Pancreas (tissue), 10 donors: ENCODE data around the gene KRTAP5-7. TPM values are rescaled to one million over a fixed set of nuclear protein-coding genes. Genes with fewer than 3 reads are reported as not detected.
A peak's percentile ranks its signal among the peaks of the same experiment; 100 is the strongest.

Experiments used
- ATAC-seq, 4 donors: fragments of 200-7000 bp; cut with Tn5 transposase; one replicate each; pipeline versions ENCODE4 v1.8.0 to v1.9.1; 2020; ENCODE audit warnings: mild to moderate bottlenecking in 4 of 4, moderate library complexity in 4 of 4
- DNase-seq, 6 donors: peaks; one replicate each; pipeline ENCODE4 v3.0.0-alpha.2; 2020
- FAIRE-seq: peaks from 2 replicates; lab custom pipeline; 2012; peaks lifted over from hg19 to GRCh38; lab: Jason Lieb, UNC
- H3K27ac ChIP-seq, 4 donors: fragments of 200-600 bp; sonication (generic); 1 replicate in 3 of 4; 2 replicates in 1 of 4; pipeline versions ENCODE4 v1.5.0 to v1.8.0; 2020
- H3K27me3 ChIP-seq, 4 donors: fragments of 200-600 bp; one replicate each; pipeline ENCODE4 v1.8.0; 2021
- H3K36me3 ChIP-seq, 3 donors: fragments of 200-600 bp; sonication (generic) in 1 of 3; one replicate each; pipeline versions ENCODE4 v1.5.0 to v1.8.0; 2020 to 2021
- H3K4me1 ChIP-seq, 3 donors: fragments of 200-600 bp; one replicate each; pipeline ENCODE4 v1.8.0; 2021
- H3K4me3 ChIP-seq, 4 donors: fragments of 200-600 bp; sonication (generic) in 2 of 4; one replicate each; pipeline versions ENCODE4 v1.5.0 to v1.8.0; 2020 to 2021
- H3K9me3 ChIP-seq, 4 donors: fragments of 200-600 bp; one replicate each; pipeline ENCODE4 v1.8.0; 2021
- WGBS, 2 donors: extraction: QIAGEN DNeasy Blood & Tissue Kit; methylation state at CpG; one replicate each; pipeline ENCODE4 v1.1.7; 2013; 5-methylcytosine and 5-hydroxymethylcytosine counted together
- intact Hi-C, 3 donors: fragments of 100-400 bp; cut with DNase I; formaldehyde crosslinking; loops; one replicate each; pipeline versions ENCODE4 v1.11.1 to v1.14.2; 2022
- polyA plus RNA-seq, 2 donors: library from polyadenylated mRNA; stranded (reverse); fragments of 200-250 nt; gene quantifications; one replicate each; pipeline ENCODE4 v1.2.3, GENCODE V29; 2013
- total RNA-seq, 6 donors: library from RNA; stranded (reverse); fragmentation: NEBNext Ultra II Directional in 4 of 6; extraction: Animal tissue kit (Norgen Biotek cat#: 25700) in 4 of 6; gene quantifications; one replicate each; pipeline versions ENCODE4 v1.2.1 to v1.2.4, GENCODE V29; 2021 to 2023
- TF ChIP-seq, protein P1 (sequence below), 4 donors: fragments of 200-600 bp; sonication (generic) in 3 of 4; IDR thresholded peaks; one replicate each; pipeline versions ENCODE4 v1.5.0 to v1.8.0; 2021; ENCODE audit warnings: antibody characterized with exemption in 4 of 4
- donor health status: healthy with polysubstance abuse.
- donor health status: DM: no; HTN: no; CAD: no; lungs with moderate emphysema.
- donor health status: DM: no; HTN: no; CAD: no.
- donor health status: control.
- donor health status: control.
- donor health status: Bipolar disorder and iron deficiency.
- donor health status: DM: yes; HTN: yes; CAD: no.
- donor health status: DM: no; HTN: no; CAD: no.
- donor health status: DM: no; HTN: no; CAD: no.
- donor health status: DM: yes; HTN: yes; CAD: no.

KRTAP5-7 gene
- total and polyA plus RNA-seq, 8 donors: 0.12 to 0.19 (median 0.14) TPM; not detected in 4

DNA sequence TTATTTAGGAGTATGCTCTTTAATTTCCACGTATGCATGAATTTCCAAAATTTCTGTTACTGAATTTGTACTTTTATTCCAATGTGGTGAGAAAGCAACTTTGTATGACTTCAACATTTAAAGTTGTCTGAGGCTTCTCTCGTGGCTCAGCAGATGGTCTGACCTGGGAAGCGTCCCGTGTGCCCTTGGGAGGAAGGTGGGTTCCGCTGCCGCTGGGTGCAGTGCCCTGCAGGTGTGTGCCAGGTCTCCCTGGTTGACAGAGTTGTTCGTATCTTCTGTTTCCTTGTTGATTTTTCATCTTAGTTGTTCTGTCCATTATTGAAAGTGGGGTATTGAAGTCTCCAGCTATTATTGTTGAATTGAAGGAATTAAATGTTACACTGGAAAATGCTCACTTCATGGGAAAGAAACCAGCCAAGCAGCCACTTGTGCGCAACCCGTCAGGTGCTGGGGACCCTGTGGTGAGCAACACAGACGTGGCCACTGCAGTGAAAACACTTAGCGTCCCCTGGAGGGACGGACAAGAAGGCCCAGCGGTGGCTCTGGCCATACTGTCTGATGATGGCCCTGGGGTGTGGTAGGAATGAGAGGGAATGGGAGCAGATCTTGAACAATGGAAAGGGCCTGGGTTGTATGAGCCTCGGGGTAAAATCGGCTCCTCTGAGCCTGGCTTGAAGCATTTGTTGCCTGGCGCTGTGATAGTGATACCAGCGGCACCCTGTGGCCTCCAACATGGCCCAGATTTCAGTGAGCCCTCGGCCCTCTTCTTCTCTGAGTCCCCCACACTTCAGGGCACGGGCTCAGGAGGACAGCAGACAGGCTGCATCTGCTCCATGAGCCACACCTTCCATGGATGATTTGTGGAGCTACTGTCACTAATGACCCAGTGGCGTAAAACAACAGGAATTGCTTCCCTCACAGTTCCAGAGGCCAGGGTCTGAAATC, 31.5 kb upstream of the KRTAP5-7 start:
- Histone ChIP-seq H3K9me3 (no peaks in the 10 kb centered on the region), H3K4me3 (no peak overlapping the region), H3K27me3 (no peaks in the 10 kb centered on the region), H3K36me3 (peaks cover 0 to 38% (median 21%) of the 10 kb centered on the region in 3 donors), H3K27ac (no peak overlapping the region), H3K4me1 (no peaks in the 10 kb centered on the region)
- intact Hi-C loops: no loop called here
- TF ChIP-seq, protein P1, sequence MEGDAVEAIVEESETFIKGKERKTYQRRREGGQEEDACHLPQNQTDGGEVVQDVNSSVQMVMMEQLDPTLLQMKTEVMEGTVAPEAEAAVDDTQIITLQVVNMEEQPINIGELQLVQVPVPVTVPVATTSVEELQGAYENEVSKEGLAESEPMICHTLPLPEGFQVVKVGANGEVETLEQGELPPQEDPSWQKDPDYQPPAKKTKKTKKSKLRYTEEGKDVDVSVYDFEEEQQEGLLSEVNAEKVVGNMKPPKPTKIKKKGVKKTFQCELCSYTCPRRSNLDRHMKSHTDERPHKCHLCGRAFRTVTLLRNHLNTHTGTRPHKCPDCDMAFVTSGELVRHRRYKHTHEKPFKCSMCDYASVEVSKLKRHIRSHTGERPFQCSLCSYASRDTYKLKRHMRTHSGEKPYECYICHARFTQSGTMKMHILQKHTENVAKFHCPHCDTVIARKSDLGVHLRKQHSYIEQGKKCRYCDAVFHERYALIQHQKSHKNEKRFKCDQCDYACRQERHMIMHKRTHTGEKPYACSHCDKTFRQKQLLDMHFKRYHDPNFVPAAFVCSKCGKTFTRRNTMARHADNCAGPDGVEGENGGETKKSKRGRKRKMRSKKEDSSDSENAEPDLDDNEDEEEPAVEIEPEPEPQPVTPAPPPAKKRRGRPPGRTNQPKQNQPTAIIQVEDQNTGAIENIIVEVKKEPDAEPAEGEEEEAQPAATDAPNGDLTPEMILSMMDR (IDR thresholded peaks at IDR 0.05): no peak
- FAIRE-seq (no peak), ATAC-seq (no peak), DNase-seq (peak in 2 of 6 donors; percentile 2 to 45)
- WGBS, 2 donors: 94 to 97% methylated on average over 20 of the region's 20 CpGs

DNA sequence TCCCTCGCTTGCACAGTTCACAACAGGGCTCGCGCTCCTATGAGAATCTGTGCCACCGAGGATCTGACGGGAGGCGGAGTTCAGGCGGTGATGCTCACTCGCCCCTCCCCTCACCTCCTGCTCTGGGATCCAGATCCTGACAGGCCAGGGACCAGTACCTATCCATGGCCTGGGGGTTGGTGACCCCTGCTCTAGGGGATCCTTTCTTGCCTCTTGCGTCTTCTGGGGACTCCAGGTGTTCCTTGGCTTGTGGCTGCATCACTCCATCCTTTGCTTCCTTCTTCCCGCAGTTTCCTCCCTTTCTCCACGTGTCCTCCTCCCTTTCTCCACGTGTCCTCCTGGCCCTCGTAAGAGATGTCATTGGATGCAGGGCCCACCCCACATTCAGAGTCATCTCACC, 30.6 kb upstream of the KRTAP5-7 start:
- 96 to 98% methylated on average over 13 of the region's 13 CpGs for WGBS, 2 donors
- Histone ChIP-seq H3K27me3 (no peaks in the 10 kb centered on the region), H3K4me1 (no peaks in the 10 kb centered on the region), H3K4me3 (no peak overlapping the region), H3K27ac (no peak overlapping the region), H3K36me3 (peaks cover 0 to 40% (median 21%) of the 10 kb centered on the region in 3 donors), H3K9me3 (no peaks in the 10 kb centered on the region)
- DNase-seq: peak in 1 of 6 donors; percentile 1
- intact Hi-C loops: no loop called here
- no peak for ATAC-seq
- no peak for FAIRE-seq
- TF ChIP-seq, protein P1 (IDR thresholded peaks at IDR 0.05): no peak

DNA sequence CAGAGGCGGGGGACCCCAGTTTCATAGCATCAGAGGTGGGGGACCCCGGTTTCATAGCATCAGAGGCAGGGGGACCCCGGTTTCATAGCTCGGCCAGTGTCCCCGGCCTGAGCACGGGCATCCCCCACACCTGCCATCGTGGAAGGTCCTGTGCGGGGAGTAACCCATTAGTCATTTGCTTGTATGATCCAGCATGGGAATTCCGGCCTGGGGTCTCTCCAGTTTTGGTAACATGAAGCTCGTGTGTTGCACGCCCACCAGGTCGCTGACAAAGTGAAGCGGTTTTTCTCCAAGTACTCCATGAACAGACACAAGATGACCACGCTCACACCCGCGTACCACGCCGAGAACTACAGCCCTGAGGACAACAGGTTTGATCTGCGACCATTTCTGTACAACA, 29.0 kb upstream of the KRTAP5-7 start:
- ATAC-seq (no peak), DNase-seq (no peak), FAIRE-seq (no peak)
- Histone ChIP-seq H3K27ac (no peak overlapping the region), H3K27me3 (no peaks in the 10 kb centered on the region), H3K4me1 (no peaks in the 10 kb centered on the region), H3K36me3 (peaks cover 0 to 40% (median 21%) of the 10 kb centered on the region in 3 donors), H3K9me3 (no peaks in the 10 kb centered on the region), H3K4me3 (no peak overlapping the region)
- TF ChIP-seq, protein P1 (IDR thresholded peaks at IDR 0.05): no peak
- WGBS, 2 donors: 93 to 98% methylated on average over 19 of the region's 19 CpGs
- intact Hi-C loops: no loop called here

DNA sequence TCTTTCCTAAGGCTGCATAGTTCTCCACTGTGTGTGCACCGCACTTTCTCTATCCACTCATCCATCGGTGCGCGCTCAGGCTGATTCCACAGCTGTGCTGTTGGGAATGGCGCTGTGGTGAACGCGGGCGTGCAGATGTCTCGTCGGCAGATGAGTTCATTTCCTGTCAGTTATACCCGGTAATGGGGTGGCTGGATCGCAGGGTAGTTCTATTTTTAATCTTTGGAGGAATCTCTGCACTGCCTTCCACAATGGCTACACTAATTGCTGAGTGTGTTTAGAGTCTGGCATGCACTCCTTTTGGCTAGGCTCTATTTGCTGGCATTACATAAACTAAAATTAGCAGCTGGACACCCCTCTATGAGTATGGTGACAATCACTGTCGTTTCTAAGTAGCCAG, 27.9 kb upstream of the KRTAP5-7 start:
- peaks cover 0 to 38% (median 21%) of the 10 kb centered on the region in 3 donors for H3K36me3 ChIP-seq
- DNase-seq (no peak), ATAC-seq (no peak), FAIRE-seq (no peak)
- no peaks in the 10 kb centered on the region for H3K4me1 ChIP-seq
- TF ChIP-seq, protein P1 (IDR thresholded peaks at IDR 0.05): no peak
- intact Hi-C loops: no loop called here
- H3K27me3 ChIP-seq: no peaks in the 10 kb centered on the region
- H3K4me3 ChIP-seq: no peak overlapping the region
- no peak overlapping the region for H3K27ac ChIP-seq
- WGBS, 2 donors: 88 to 90% methylated on average over 13 of the region's 13 CpGs
- H3K9me3 ChIP-seq: no peaks in the 10 kb centered on the region

DNA sequence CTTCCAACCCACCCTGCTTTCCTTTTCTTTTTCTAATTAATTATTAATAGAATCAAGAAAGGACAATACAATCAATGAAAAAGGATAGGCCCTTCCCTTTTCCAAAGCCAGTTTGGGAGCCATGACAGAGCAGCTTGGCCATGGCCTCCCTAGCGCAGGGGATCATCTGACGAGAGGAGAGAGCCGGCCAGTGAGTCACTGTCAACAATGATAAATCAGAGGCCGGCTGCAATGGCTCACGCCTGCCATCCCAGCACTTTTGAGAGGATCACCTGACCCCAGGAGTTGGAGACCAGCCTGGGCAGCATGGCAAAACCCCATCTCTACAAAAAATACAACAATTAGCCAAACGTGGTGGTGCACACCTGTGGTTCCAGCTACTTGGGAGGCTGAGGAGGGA, 27.5 kb upstream of the KRTAP5-7 start:
- TF ChIP-seq, protein P1 (IDR thresholded peaks at IDR 0.05): no peak
- no peaks in the 10 kb centered on the region for H3K9me3 ChIP-seq
- no peak overlapping the region for H3K27ac ChIP-seq
- no peak for ATAC-seq
- no peaks in the 10 kb centered on the region for H3K4me1 ChIP-seq
- no peak overlapping the region for H3K4me3 ChIP-seq
- no peak for DNase-seq
- FAIRE-seq: no peak
- H3K27me3 ChIP-seq: no peaks in the 10 kb centered on the region
- 90 to 94% methylated on average over 6 of the region's 6 CpGs for WGBS, 2 donors
- peaks cover 0 to 33% (median 21%) of the 10 kb centered on the region in 3 donors for H3K36me3 ChIP-seq
- intact Hi-C loops: no loop called here
